Ramos (cell line): ENCODE data around the gene WBP2.
"Not testable (repeated sequence)": the region's sequence is repeated elsewhere in the genome, so short reads cannot be mapped to it uniquely, and the experiment has no call there.

ENCODE experiments used
- in situ Hi-C: fragments of 300-500 bp; cut with MboI; formaldehyde crosslinking; loops from one replicate; pipeline ENCODE4 v1.14.3; 2022; ENCODE audit warnings: low sequenced_read_pairs; ENCODE audit not compliant: unreplicated experiment

WBP2 gene

GRCh38 chr17:75819678-75820077, 35.5 kb downstream of the WBP2 start:
- in situ Hi-C loops, result no loop called here

- in situ Hi-C loops, result no loop called here
Measured at GRCh38 chr17:75819116-75819515, 36.0 kb downstream of the WBP2 start.

DNA sequence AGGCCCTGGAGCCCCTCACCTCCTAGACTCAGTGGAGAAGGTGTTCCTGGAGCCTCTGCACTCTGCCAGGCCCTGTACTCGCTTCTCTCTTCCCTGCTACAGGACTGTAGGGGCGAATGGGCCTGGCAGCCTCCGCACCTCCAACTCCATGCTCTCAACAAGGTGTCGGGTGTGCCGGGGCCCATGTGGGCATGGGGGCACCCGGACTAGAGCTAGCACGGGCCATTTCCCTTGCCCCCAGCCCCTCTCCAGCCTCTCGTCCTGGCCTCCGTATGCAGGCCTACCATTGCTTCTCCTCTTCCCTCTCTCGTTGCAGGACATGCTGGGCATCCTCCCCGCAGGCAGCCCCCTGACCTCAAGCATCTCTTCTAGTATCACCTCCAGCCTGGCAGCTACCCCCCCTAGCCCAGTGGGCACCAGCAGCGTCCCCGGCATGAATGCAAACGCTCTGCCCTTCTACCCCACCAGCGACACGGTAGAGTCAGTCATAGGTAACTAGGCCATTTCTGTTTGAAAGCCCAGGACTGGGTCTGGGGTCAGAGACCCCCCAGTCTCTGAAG, 36.7 kb downstream of the WBP2 start:
- in situ Hi-C loops, result no loop called here

- in situ Hi-C loops, result no loop called here
Measured at GRCh38 chr17:75817571-75817970, 37.6 kb downstream of the WBP2 start.

- in situ Hi-C loops, result no loop called here
Measured at GRCh38 chr17:75816693-75817092, 38.4 kb downstream of the WBP2 start.

DNA sequence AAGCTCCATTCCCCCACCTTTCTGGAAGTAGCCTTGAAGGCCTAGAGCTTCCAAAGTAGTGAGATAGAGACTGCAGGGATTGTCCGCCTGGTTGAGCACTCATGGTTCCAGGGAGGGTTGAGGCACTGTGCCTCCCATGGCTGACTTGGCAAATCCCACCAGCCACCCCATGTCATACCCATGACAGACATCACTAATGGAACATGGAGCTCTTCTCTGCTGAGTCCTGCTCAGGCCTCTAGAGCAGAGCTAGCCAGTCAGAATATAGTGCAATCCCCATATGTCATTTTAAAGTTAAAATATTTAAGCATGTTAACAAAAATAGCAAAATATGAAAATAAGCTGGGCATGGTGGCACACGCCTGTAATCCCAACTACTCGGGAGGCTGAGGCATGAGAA, 39.7 kb downstream of the WBP2 start:
- in situ Hi-C loops, result no loop called here

DNA sequence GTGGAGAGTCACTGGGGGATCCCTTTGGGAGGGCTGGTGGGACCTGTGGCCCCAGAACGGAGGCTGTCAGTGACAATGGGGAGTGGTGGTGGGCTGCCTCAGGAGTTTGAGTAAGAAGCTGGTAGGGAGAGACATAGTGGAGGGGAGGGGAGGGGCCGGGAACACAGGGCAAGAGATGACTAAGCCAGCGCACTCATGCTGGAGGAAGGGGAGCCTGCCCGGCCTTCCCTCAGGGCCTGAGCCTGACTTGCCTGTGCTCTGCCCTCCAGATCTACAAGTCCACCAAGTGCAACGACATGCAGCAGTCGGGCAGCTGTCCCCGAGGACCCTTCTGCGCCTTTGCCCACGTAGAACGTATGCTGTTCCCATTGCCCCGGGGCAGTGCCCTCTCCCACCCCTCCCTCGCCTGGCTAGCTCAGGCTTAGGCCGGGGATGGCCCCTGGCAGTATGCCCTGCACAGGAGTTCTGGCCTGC, 40.2 kb downstream of the WBP2 start:
- in situ Hi-C loops, result no loop called here

GRCh38 chr17:75814021-75814395, 41.1 kb downstream of the WBP2 start:
- in situ Hi-C loops, result no loop called here

- in situ Hi-C loops, result no loop called here
Measured at GRCh38 chr17:75813081-75814020, 41.8 kb downstream of the WBP2 start.

DNA sequence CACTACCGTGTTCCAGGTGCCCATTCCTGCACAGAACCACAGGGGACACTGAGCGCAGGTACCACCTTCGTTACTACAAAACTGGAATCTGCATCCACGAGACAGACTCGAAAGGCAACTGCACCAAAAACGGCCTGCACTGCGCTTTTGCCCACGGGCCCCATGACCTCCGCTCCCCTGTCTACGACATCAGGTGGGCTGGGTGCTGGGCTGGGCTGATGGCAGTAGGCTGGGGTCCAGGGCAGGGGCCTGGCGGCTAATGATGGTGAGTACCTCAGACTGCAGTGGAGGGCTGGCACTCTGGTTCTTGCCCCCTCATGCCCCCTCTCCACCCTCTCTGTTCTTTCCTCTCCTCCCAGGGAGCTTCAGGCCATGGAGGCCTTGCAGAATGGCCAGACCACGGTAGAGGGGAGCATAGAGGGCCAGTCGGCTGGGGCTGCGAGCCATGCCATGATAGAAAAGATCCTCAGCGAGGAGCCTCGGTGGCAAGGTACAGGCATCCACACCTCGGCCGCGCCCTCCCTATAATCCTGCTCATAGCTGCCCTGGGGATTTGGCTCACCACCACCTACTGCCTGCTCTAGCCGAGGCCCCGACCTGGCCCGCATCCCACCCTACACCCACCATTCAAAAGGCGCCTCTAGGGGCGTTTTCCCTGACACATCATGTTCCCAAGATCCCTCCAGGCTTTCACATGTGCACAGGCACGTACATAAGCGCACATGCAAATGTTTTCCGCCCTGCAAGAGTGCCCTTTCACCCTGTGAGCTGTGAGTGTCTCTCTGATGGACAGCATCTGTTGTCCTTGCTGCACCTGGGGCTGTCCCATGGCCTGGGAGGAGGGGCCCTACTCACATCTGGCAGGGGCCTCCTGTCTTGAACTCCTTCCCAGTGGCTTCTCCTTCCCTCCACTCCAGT, 42.8 kb downstream of the WBP2 start:
- in situ Hi-C loops, result no loop called here

GRCh38 chr17:75811174-75811573, 44.0 kb downstream of the WBP2 start:
- in situ Hi-C loops, result no loop called here

DNA sequence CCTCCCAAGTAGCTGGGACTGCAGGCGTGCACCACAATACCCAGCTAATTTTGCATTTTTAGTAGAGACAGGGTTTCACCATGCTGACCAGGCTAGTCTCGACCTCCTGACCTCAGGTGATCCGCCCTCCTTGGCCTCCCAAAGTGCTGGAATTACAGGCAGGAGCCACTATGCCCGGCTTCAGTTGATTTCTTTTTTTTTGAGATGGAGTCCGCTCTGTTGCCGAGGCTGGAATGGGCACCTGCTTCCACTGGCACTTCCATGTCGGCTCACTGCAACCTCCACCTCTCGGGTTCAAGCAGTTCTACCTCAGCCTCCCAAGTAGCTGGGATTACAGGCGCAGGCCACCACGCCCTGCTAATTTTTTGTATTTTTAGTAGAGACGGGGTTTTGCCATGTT, 44.4 kb downstream of the WBP2 start:
- in situ Hi-C loops, result not testable (repeated sequence)

DNA sequence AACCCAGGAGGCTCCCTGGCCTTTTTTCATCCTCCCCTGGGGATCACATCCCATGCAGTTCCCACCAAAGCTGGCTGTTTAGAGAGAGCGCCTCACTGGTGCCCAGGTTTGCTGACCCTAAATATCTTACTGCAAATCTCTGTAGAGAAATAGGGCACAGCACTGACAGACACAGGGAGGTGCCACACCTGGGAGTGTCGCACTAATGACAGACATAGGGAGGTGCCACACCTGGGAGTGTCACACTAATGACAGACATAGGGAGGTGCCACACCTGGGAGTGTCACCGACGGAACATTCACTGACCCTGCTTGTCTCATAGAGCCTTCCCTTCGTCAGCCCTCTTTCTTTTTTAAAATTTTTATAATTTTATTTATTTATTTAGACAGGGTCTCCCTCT, 44.9 kb downstream of the WBP2 start:
- in situ Hi-C loops, result no loop called here

GRCh38 chr17:75809631-75810111, 45.5 kb downstream of the WBP2 start:
- in situ Hi-C loops, result no loop called here

DNA sequence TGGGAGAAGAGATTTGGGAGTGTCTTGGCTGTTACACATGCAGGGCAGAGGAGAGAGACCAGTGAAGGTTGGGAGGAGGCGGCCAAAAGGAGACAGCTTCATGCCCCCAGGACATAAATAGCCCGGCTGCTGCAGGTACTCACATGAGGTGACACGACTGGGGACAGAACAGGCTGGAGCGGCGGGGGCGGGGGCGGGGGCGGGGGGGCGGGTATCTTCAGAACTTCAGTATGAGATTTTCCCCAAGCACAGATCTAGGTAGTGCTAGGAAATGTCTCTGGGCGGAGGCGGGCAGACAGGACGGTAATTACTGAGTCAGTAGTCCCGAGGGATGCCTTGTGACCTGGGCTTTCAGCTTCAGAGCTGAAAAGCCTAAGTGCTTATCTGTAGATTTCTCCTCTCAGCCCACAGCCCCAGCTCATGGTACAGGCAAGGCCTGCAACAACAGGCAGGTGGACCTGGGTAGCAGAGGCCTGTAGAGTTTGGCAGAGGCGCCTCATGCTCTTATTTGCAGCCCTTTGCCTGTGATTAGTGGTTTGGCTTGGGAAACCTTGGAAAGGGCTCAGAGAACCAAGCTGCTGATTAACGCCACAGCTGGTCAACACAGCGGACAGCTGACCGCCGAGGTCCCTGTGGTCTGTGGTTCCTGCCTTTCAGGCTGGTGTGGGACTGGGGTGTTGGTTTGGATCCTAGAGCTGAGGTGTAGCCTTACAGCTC, 46.1 kb downstream of the WBP2 start:
- in situ Hi-C loops, result no loop called here

DNA sequence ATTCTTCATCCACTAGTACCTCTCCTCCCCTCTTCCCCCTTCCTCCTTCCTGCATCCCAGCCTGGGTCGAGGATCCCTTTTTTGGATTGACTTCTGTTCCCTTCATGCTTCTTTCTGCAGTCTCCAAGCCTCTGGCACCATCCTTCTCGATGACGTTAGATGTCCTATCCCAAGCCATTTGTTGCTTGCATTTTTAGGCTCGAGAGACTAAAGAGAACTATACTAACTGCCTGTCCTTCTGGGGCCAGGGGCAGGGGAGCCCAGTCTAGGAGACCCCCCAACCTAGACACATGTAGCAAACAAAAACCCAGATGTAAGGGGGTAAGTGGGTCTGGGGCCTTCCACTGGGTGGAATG, 46.6 kb downstream of the WBP2 start:
- in situ Hi-C loops, result no loop called here

DNA sequence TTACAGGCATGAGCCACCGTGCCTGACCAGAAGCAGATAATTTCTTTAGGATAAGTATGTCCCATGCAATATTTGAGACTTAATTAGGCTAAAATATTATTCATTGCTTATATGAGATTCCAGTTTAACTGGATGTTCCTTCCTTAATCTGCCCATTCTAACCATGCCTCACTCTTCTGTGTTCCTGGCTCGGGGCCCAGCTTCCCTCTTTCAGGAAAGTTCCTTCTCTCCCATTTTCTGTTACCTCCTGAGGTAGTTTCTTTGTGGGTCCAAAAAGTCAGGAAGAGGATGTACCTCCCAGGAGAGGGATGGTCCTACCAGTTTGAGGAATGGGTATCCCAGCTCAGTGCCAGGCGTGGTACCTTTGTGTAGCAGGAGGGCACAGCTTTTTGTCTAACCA, 47.3 kb downstream of the WBP2 start:
- in situ Hi-C loops, result no loop called here

GRCh38 chr17:75806822-75807500, 48.2 kb downstream of the WBP2 start:
- in situ Hi-C loops, result no loop called here

GRCh38 chr17:75803883-75804282, 51.3 kb downstream of the WBP2 start:
- in situ Hi-C loops, result no loop called here
